HepG2 (cell line): ENCODE data around the gene ZBTB46. TPM values are rescaled to one million over a fixed set of nuclear protein-coding genes. Genes with fewer than 3 reads are reported as not detected.

Experiments
- ADNP ChIP-seq: sonication (generic); formaldehyde crosslinking; IDR thresholded peaks from 2 replicates; pipeline ENCODE4 v1.4.0; 2020; ENCODE audit warnings: missing genetic modification reagents
- AGO1 ChIP-seq: fragments of 200-400 bp; formaldehyde crosslinking; IDR thresholded peaks from 2 replicates; pipeline ENCODE4 v1.6.1; 2017; ENCODE audit warnings: mild to moderate bottlenecking, low read depth, low read length, moderate library complexity; ENCODE audit not compliant: poor library complexity, severe bottlenecking
- CEBPG ChIP-seq: IDR thresholded peaks from 2 replicates; pipeline ENCODE4 v1.6.1; 2016
- EP300 ChIP-seq, 3 experiments: sonication (generic) in 1 of 3; formaldehyde crosslinking in 1 of 3; IDR thresholded peaks; 2 replicates each; pipeline versions ENCODE4 v1.5.1 to v1.6.1; 2011 to 2020; ENCODE audit warnings: low read depth in 2 of 3, low read length in 2 of 3, borderline replicate concordance in 1 of 3, improper control_type of control experiment in 1 of 3, mild to moderate bottlenecking in 1 of 3, missing genetic modification reagents in 1 of 3, moderate library complexity in 1 of 3
- FIP1L1 ChIP-seq: fragments of 200-400 bp; formaldehyde crosslinking; IDR thresholded peaks from 2 replicates; pipeline ENCODE4 v1.6.1; 2018; ENCODE audit warnings: low read depth, mild to moderate bottlenecking, low read length, moderate library complexity, borderline replicate concordance; ENCODE audit not compliant: insufficient read depth
- FOXJ3 ChIP-seq: sonication (generic); formaldehyde crosslinking; IDR thresholded peaks from 2 replicates; pipeline ENCODE4 v1.4.0; 2020; ENCODE audit warnings: missing genetic modification reagents, mild to moderate bottlenecking, borderline replicate concordance
- HOXA5 ChIP-seq: sonication (generic); formaldehyde crosslinking; IDR thresholded peaks from 2 replicates; pipeline ENCODE4 v1.4.0; 2020; ENCODE audit warnings: missing genetic modification reagents
- KDM4B ChIP-seq: sonication (generic); formaldehyde crosslinking; IDR thresholded peaks from 2 replicates; pipeline ENCODE4 v1.4.0; 2020; ENCODE audit warnings: missing genetic modification reagents
- MED1 ChIP-seq: sonication (generic); formaldehyde crosslinking; IDR thresholded peaks from 2 replicates; pipeline ENCODE4 v1.4.0; 2020; ENCODE audit warnings: missing genetic modification reagents
- MEIS1 ChIP-seq: sonication (generic); formaldehyde crosslinking; IDR thresholded peaks from 2 replicates; pipeline ENCODE4 v1.9.0; 2021; ENCODE audit warnings: mild to moderate bottlenecking, missing genetic modification reagents, moderate library complexity, borderline replicate concordance
- NAIF1 ChIP-seq: sonication (generic); formaldehyde crosslinking; IDR thresholded peaks from 2 replicates; pipeline ENCODE4 v1.5.0; 2020; ENCODE audit warnings: mild to moderate bottlenecking, missing genetic modification reagents, borderline replicate concordance
- NFIC ChIP-seq: IDR thresholded peaks from 2 replicates; pipeline ENCODE4 v1.6.1; 2012; ENCODE audit warnings: mild to moderate bottlenecking, low read length, inconsistent platforms
- SRF ChIP-seq: IDR thresholded peaks from 2 replicates; pipeline ENCODE4 v1.6.1; 2011; ENCODE audit warnings: mild to moderate bottlenecking, low read depth, low read length, moderate library complexity
- TRIM24 ChIP-seq: sonication (generic); formaldehyde crosslinking; IDR thresholded peaks from 2 replicates; pipeline ENCODE4 v1.8.0; 2022; ENCODE audit warnings: mild to moderate bottlenecking, missing genetic modification reagents
- ZC3H13 ChIP-seq: sonication (generic); formaldehyde crosslinking; IDR thresholded peaks from 2 replicates; pipeline ENCODE4 v1.8.1; 2023; ENCODE audit warnings: mild to moderate bottlenecking, missing genetic modification reagents, moderate library complexity
- ZFP41 ChIP-seq: sonication (generic); formaldehyde crosslinking; IDR thresholded peaks from 2 replicates; pipeline ENCODE4 v1.4.0; 2020; ENCODE audit warnings: mild to moderate bottlenecking, missing genetic modification reagents, borderline replicate concordance
- ZFY ChIP-seq: sonication (generic); formaldehyde crosslinking; IDR thresholded peaks from 2 replicates; pipeline ENCODE4 v1.4.0; 2020; ENCODE audit warnings: missing genetic modification reagents
- ZNF251 ChIP-seq: sonication (generic); formaldehyde crosslinking; IDR thresholded peaks from 2 replicates; pipeline ENCODE4 v1.9.0; 2021; ENCODE audit warnings: mild to moderate bottlenecking, missing genetic modification reagents
- ZNF558 ChIP-seq: sonication (generic); formaldehyde crosslinking; IDR thresholded peaks from 2 replicates; pipeline ENCODE4 v1.9.0; 2022; ENCODE audit warnings: mild to moderate bottlenecking, missing genetic modification reagents, borderline replicate concordance
- ZNF563 ChIP-seq: sonication (generic); formaldehyde crosslinking; IDR thresholded peaks from 2 replicates; pipeline ENCODE4 v1.8.0; 2022; ENCODE audit warnings: mild to moderate bottlenecking, moderate library complexity, missing genetic modification reagents
- ZNF646 ChIP-seq: sonication (generic); formaldehyde crosslinking; IDR thresholded peaks from 2 replicates; pipeline ENCODE4 v1.9.0; 2021; ENCODE audit warnings: mild to moderate bottlenecking, missing genetic modification reagents
- ZNF737 ChIP-seq: sonication (generic); formaldehyde crosslinking; IDR thresholded peaks from 2 replicates; pipeline ENCODE4 v1.5.0; 2020; ENCODE audit warnings: missing genetic modification reagents, mild to moderate bottlenecking, borderline replicate concordance
- ZNF740 ChIP-seq: sonication (generic); formaldehyde crosslinking; IDR thresholded peaks from 2 replicates; pipeline ENCODE4 v1.4.0; 2020; ENCODE audit warnings: missing genetic modification reagents
- ZNF761 ChIP-seq: sonication (generic); formaldehyde crosslinking; conservative IDR thresholded peaks from 2 replicates; pipeline ENCODE4 v1.4.0; 2020; ENCODE audit warnings: mild to moderate bottlenecking, missing genetic modification reagents
- polyA plus RNA-seq, 8 experiments: library from polyadenylated mRNA; depleted of rRNA in 3 of 8; stranded (reverse) in 7 of 8; unstranded in 1 of 8; fragments of >200 nt; fragmentation: Illumina TruSeq in 4 of 8; extraction: Trizol in 4 of 8; gene quantifications; 2 replicates each; pipeline versions ENCODE4 v1.2.1 to v1.2.3, GENCODE V29; 2011 to 2016; ENCODE audit warnings: low read depth in 4 of 8, missing spikeins in 1 of 8, mixed read lengths in 1 of 8; ENCODE audit not compliant: insufficient read depth in 1 of 8
- total RNA-seq, 5 experiments: library from RNA; depleted of rRNA; stranded (reverse); fragments of >200 nt; fragmentation: Illumina TruSeq; extraction: Trizol; gene quantifications; 2 replicates each; pipeline ENCODE4 v1.2.3, GENCODE V29; 2016; ENCODE audit warnings: low read depth in 1 of 5

Gene ZBTB46
- total and polyA plus RNA-seq, 2 of the 13 experiments (the other 11 are each of a cell fraction or from before 2014, with no cell fraction given) = 1.6 to 13.5 TPM

- no peak; the same call in 1 of the 2 replicates for TF ChIP-seq ZNF646 (CRISPR knock-in tag)
- no peak; the same call in 1 of the 2 replicates for TF ChIP-seq SRF
- 0 out of 2 replicates have a peak, but pooled peaks have one; percentile 24 for TF ChIP-seq CEBPG (CRISPR knock-in tag)
- no peak for TF ChIP-seq NFIC
- peak; percentile 100 for TF ChIP-seq ZFY (CRISPR knock-in tag)
- no peak; the same call in 1 of the 2 replicates for TF ChIP-seq MEIS1 (CRISPR knock-in tag)
- peak; percentile 91; the same call in 1 of the 2 replicates for TF ChIP-seq ZC3H13 (CRISPR knock-in tag)
- TF ChIP-seq ZNF740 (CRISPR knock-in tag) = no peak; the same call in 1 of the 2 replicates
- TF ChIP-seq ZFP41 (CRISPR knock-in tag) = no peak
- no peak for TF ChIP-seq NAIF1 (CRISPR knock-in tag)
- TF ChIP-seq ZNF761 (CRISPR knock-in tag) = peak; percentile 87; the same call in 1 of the 2 replicates
- TF ChIP-seq EP300 (IDR thresholded peaks at IDR 0.05; ENCODE audit: low read depth in 2 of 2, low read length in 2 of 2) = peak; percentile 40 to 42; a peak in 2 of 4 replicates
- TF ChIP-seq EP300 (CRISPR knock-in tag; IDR thresholded peaks at IDR 0.05; ENCODE audit: borderline replicate concordance) = peak; percentile 64
- peak; percentile 41 for TF ChIP-seq AGO1
- peak; percentile 92 for TF ChIP-seq HOXA5 (CRISPR knock-in tag)
- TF ChIP-seq ZNF558 (CRISPR knock-in tag) = peak; percentile 71; the same call in 1 of the 2 replicates
- TF ChIP-seq KDM4B (CRISPR knock-in tag) = no peak
- peak; percentile 99 for TF ChIP-seq ZNF563
- no peak for TF ChIP-seq ZNF251 (CRISPR knock-in tag)
- TF ChIP-seq ADNP (CRISPR knock-in tag) = no peak
- TF ChIP-seq FOXJ3 = no peak; the same call in 1 of the 2 replicates
- peak; percentile 57; the same call in 1 of the 2 replicates for TF ChIP-seq FIP1L1
- no peak for TF ChIP-seq ZNF737 (CRISPR knock-in tag)
- no peak for TF ChIP-seq TRIM24 (CRISPR knock-in tag)
- peak; percentile 92 for TF ChIP-seq MED1 (CRISPR knock-in tag)
Observed at GRCh38 chr20:63707558-63708300, 123.3 kb downstream of the ZBTB46 start, which contains the start of the genes ARFRP1 and ZGPAT (continued).
